Middle frontal gyrus (tissue), 1 donor: ENCODE data around the gene BLOC1S6.

Source experiments
- DNase-seq: peaks from one replicate; pipeline ENCODE4 v3.0.0-alpha.2; 2015; ENCODE audit warnings: low spot score; ENCODE audit errors: extremely low spot score

BLOC1S6 gene

GRCh38 chr15:45587863-45588170 is 638 bp downstream of the BLOC1S6 start:
- no peak for DNase-seq

- no peak for DNase-seq
Measured at GRCh38 chr15:45588219-45588875, 1.2 kb downstream of the BLOC1S6 start.

GRCh38 chr15:45589256-45589655 is 2.1 kb downstream of the BLOC1S6 start:
- DNase-seq, result no peak

- no peak for DNase-seq
Measured at GRCh38 chr15:45594319-45594718, 7.1 kb downstream of the BLOC1S6 start.

GRCh38 chr15:45594835-45595530 is 7.8 kb downstream of the BLOC1S6 start:
- DNase-seq, result no peak

- no peak for DNase-seq
Measured at GRCh38 chr15:45603881-45604280, 16.7 kb downstream of the BLOC1S6 start.

- no peak for DNase-seq
Measured at GRCh38 chr15:45604326-45604725, 17.1 kb downstream of the BLOC1S6 start.

- no peak for DNase-seq
Measured at GRCh38 chr15:45606413-45606812, 19.2 kb downstream of the BLOC1S6 start.

GRCh38 chr15:45606841-45607240 is 19.7 kb downstream of the BLOC1S6 start:
- no peak for DNase-seq

GRCh38 chr15:45611305-45611704 is 24.1 kb downstream of the BLOC1S6 start:
- no peak for DNase-seq

- DNase-seq, result no peak
Measured at GRCh38 chr15:45612790-45613415, 25.7 kb downstream of the BLOC1S6 start.

GRCh38 chr15:45616901-45617323 is 29.7 kb downstream of the BLOC1S6 start:
- DNase-seq, result no peak

- DNase-seq, result no peak
Measured at GRCh38 chr15:45618813-45619212, 31.6 kb downstream of the BLOC1S6 start.

GRCh38 chr15:45628136-45628535 is 41.0 kb downstream of the BLOC1S6 start:
- DNase-seq, result no peak

GRCh38 chr15:45630917-45631691 is 43.9 kb downstream of the BLOC1S6 start:
- DNase-seq, result no peak

GRCh38 chr15:45631776-45632175 is 44.6 kb downstream of the BLOC1S6 start:
- DNase-seq, result no peak

GRCh38 chr15:45634432-45635190 is 47.4 kb downstream of the BLOC1S6 start, which contains the start of gene SQOR:
SQOR (plus strand) TSS chr15:45635029; CDS start chr15:45658924, 23,895 bp downstream.
- no peak for DNase-seq

- no peak for DNase-seq
Measured at GRCh38 chr15:45635191-45635638, 48.0 kb downstream of the BLOC1S6 start.

- no peak for DNase-seq
Measured at GRCh38 chr15:45635763-45636292, 48.6 kb downstream of the BLOC1S6 start.

GRCh38 chr15:45637141-45637540 is 50.0 kb downstream of the BLOC1S6 start:
- no peak for DNase-seq

- DNase-seq, result no peak
Measured at GRCh38 chr15:45637552-45638033, 50.4 kb downstream of the BLOC1S6 start.
